PC-9 (cell line): ENCODE data around the gene RFX4.

Source experiments
- CTCF ChIP-seq: fragments of 200-600 bp; sonication (generic); conservative IDR thresholded peaks from 2 replicates; pipeline ENCODE4 v1.6.1; 2017; ENCODE audit warnings: mixed run types, antibody characterized with exemption, mild to moderate bottlenecking, moderate library complexity
- EZH2 ChIP-seq: fragments of 200-600 bp; sonication (generic); IDR thresholded peaks from 2 replicates; pipeline ENCODE4 v1.8.0; 2017; ENCODE audit warnings: antibody characterized with exemption, low read depth

- TF ChIP-seq CTCF (no peak), EZH2 (no peak)
Measured at GRCh38 chr12:106679574-106679973, 96.8 kb downstream of the RFX4 start.
